GM19467 (cell line): ENCODE data around the gene KCNQ2.

Experiments
- ATAC-seq: cut with Tn5 transposase; IDR thresholded peaks from one replicate; pipeline ENCODE4 v1.9.1; 2021; ENCODE audit warnings: mild to moderate bottlenecking, moderate library complexity; ENCODE audit not compliant: unreplicated experiment

Gene KCNQ2

DNA sequence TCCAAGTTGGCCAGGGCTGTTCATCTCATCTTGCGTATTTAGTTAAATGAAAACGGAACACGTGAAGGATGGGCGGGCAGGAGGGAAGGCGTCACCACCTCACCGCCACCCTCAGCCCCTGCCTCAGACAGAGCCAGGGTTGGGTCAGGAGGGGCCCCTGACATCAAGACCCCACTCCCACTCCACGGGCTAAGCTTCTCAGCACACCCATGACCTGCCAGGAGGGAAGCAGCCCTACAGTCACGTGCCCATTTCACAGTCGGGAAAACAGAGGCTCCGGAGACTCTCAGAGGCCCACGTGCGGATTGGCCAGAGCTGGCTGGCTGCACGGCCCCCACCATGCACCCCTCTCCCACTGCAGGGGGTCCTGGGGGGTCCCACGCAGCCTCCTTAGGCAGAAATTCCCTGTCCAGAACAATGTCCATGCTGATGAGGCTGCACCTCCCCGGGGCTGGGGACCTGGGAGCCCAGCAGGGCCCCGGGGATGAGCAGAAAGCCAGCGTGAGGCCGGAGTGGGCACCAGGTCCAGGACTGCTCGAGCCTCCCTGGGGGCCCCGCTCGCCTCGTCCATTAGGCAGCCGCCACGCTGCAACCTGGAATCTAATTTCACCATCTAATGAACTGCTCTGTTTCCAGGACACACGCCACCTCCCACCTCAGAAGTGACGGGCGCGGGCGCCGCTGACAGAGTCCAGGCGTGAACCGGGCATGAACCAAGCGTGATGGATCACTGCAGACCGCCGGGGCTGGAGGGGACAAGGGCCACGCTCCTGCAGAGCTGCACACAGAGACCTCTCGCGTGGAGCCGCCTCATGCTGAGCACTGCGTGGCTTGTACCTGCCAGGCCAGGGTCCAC lies 15.8 kb downstream of the KCNQ2 start:
- no peak for ATAC-seq

DNA sequence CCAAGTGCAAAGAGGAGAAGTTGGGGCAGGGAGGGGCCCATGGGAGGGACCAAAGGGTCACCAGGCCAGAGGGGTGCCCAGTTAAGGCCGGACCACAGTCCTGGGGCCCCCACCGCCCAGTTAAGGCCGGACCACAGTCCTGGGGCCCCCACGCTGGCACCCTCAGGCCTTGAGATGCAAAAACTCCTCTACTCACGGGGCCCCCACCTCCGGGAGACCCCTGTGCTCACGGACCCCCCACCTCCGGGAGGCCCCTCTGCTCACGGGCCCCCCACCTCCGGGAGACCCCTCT lies 16.9 kb downstream of the KCNQ2 start:
- ATAC-seq = no peak

DNA sequence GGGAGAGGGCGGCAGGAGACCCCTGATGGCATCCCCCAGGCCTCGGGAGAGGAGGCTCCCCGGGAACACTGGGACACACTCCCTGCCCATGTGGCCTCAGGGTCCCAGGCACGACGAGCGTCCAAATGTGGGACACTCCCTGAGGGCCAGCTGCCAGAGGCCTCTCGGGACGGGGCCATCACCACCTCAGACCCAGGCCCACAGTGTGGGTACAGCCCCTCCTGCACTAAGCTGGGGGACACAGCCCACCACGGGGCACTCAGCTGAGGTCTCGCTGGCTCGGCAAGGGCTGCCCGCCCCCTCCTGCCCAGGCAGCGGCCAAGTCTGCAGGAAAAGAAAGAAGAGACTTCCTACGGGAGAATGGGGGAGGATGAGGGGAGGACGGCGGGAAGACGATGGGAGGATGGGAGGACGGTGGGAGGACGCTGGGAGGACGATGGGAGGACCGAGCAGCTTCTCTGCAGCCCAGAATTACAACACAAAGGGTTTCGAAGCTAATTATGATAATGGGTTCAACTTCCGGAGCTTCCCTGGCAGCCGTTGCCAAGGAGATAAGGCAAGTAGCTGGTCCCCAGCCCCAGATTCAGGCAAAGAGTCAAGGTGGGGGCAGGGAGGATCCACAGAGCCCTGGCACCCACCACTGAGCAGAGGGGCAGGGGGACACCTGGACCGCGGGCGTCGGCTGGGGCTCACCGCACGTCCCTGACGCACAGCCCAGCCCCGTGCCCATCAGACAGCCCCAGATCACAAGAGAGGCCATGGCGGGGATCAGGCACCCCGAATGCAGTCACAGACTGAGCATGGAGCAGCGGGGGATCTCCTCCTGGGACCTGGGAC lies 17.5 kb downstream of the KCNQ2 start:
- ATAC-seq = no peak

DNA sequence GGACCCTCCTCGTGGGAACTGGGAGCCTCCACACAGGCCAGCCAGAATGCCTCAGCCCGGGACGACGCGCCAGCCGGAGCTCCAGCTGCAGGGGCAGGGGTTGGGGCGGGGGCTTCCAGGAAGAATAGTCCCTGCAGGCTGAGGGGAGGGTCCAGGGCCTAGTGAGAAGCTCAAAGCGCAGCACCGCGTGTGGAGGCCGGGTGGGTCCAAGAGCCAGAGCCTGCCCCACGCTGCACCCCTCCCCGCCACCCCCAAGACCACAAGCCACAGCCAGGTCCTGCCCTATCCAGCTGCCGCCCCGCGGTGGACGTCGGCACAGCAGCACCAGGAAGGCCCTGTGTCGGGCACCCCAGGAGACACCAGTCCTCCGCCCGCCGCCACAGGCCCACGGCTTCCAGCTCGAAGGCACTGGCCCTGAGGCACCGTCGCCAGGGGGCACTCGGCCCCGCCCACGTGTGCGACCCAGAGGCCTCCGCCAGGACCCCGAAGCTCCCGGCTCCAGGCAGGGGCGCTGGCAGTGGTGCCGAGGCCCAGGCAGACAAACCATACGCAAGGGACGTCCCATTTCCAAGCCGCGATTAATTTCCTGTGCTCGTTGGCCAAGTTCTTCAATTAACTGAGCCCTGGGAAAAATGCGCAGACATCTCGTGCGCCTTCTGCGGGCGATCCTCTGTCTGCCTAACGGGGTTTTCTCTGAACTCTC lies 19.5 kb downstream of the KCNQ2 start:
- ATAC-seq = no peak

DNA sequence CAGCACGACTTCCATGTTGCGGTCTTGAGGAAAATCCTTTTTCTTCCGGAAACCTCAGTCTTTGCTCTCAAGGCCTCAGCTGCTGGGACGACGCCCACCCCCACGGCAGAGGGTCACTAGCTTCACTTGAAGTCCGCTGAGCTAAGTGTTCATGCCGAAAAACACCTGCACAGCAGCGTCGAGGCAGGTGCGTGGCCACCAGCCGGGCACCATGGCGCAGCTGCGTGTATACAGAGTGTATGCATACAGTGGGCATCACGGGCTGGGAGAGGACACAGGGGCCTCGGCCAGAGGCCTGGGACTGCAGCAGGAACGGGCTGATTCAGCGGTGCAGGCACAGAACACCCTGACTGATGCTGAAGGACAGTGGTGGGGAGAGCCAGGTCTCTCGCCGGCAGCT lies 20.1 kb downstream of the KCNQ2 start:
- no peak for ATAC-seq

DNA sequence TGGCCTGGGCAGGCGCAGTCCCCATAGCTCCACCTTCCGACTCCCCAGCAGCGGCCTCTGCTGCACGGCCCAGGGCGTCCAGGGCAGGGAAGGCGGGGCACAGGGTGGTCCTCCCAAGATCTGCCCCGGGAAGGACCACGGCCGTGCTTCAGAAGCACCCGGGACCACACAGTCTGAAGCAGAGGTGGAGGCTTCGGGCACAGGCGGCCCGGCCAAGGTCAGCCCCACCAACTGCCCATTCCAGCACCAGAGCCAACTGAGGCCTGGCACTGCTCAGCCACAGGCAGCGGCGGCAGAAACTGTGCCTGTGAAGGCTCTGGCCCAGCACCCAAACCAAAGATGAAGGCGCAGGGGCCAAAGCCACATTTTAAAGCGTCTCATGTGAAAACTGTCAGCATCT lies 20.6 kb downstream of the KCNQ2 start:
- no peak for ATAC-seq

DNA sequence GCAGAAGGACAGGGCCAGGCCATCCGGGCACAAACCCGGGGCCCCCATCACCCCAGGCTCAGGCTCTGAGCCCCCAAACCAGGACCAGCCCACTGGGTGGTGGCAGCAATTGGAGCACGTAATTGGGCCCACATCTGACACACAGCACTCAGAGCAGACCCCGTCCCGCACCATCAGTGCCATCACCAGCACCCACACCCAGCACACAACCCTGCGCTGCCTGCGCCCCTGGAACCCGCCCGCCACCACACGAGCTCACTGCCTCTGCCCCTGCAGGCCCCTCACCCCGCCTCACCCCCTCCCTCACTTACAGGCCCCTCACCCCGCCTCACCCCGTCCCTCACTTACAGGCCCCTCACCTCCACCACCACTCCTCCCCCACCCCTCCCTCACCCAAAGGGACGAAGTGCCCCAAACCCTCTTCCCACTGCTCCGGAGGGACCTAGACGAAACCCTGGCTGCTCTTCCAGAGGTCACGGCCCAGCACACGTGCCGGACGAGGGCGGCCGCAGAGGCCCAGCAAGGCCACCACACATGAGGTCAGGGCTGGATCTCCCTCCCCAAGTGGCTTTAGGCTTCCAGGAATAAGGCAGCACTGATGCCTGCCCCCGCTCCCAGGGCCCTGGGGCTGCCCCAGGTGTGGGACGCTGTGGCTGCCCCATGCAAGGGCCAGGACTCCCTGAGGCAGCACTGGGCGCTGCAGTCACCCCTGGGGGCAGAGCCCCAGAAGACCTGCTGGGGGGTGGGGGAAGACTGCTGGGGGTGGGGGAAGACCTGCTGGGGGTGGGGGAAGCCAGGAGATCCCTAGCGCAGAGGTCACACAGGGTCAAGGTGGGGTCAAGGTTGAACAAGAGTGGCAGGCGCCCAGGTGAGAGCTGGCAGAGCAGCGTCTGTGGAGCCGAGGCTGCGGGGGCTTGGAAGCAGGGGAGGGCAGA lies 22.4 kb downstream of the KCNQ2 start:
- no peak for ATAC-seq

DNA sequence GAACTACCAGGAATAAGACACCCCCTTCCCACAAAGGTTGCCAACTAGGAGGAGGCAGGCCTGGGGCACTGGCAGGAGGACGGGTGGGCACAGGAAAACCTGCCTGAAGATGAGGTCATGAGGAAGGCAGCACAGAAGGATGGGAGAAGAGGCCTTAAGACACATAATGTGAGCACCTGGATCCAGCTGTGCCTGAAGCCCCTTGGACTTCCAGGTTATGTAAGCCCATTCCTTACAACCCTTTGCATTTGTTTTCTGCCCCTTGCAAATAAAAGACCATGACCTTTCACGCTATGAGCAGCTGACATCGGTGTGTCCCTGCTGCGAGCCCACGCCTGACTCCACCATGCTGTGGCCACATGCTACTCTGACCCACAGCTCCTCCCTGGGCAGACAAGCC lies 23.4 kb downstream of the KCNQ2 start:
- no peak for ATAC-seq

DNA sequence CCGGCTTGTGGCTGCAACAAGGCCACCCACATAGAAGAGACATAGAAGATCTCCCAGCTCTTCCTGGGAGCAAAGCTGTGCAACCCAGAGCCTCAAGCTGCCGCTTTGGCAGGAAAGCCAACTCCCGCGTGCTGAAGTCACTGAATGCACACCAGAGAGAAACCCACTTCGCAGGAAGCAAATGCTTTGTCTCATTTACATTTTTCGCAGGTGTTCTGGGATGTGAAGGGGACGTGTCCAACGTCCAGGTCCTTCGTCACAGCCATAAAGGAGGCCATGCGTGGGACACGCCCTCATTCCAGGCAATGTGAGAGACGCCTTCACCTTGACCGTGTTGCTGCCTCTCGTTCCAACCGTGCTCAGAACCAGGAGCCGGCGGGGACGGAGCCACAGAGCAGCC lies 24.4 kb downstream of the KCNQ2 start:
- ATAC-seq = no peak

DNA sequence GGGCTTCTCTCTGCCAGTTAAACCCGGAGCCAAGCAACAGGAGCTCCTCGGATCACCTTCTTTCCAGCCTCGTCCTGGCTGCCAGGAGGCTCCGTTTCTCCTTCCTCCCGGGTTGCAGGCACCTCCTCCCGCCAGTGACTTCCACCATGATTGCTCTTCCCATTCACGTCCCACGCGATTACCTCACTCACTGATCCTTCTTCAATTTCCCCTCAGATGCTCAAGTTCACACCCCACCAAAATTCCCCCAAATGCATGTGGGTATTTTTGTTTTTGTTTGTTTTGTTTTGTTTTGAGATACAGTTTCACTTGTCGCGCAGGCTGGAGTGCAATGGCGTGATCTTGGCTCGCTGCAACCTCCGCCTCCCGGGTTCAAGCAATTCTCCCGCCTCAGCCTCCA lies 25.1 kb downstream of the KCNQ2 start:
- ATAC-seq = no peak

DNA sequence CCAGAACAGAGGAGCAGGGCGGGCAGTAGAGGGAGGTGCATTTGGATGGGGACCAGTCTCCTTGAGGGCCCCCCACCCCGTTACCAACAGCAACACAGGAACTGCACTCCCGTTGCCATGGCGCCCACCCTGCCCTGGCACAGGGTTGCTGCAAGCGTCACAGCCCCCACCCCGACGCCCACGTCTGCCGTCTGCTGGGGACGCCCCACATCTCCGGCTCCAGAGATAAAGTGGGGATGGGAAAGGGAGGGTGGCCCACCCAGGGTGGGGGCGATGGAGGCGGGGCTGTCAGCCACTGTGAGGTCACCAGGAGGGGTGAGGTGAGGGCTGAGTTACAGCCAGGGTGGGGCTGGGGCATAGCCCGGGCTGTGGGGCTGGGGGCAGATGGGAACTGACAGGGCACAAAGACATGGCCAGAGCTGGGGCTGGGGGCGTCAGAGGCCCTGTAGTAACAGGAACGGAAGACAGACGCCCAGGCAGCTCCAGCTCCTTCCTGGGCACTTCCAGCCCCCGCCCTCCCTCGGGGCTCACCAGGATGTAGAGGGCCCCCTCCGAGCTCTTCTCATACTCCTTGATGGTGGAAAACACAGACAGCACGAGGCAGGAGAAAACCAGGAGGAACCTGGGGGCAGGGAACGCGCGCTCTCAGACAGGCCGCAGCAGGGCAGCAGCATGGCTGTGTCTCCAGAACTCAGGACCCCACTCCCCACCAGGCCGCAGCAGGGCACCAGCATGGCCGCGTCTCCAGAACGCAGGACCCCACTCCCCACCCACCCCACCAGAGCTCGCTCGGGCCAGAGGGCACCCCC lies 26.0 kb downstream of the KCNQ2 start:
- no peak for ATAC-seq

DNA sequence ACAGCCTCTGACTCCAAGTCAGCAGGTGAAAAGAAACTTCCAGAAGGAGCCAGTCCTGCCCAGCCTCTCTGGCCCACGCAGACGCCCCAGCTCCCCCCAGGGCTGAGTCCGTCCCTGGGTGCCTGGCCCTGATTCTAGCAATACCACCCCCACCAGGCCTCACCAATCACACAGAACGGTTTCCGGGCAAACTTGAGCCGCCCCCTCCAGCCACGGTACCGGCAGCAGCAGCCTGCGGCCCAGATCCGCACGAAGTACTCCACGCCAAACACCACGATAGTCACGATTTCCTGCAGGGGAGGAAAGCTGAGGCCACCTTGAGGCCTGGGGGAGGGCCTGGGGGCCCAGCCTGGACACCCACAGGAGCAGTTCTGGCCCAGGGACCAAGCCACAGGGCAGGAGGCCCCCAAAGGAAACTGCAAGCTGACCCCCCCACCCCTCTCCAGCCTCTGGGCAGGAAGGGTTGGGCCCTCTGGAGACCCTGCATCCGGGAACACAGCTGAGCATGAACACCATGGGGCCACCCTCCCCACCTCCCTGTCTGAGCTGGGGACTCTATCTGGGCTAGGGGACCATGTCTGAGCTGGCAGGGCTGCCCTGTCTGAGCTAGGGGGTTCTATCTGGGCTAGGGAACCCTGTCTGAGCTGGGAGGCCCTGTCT lies 27.2 kb downstream of the KCNQ2 start:
- no peak for ATAC-seq

DNA sequence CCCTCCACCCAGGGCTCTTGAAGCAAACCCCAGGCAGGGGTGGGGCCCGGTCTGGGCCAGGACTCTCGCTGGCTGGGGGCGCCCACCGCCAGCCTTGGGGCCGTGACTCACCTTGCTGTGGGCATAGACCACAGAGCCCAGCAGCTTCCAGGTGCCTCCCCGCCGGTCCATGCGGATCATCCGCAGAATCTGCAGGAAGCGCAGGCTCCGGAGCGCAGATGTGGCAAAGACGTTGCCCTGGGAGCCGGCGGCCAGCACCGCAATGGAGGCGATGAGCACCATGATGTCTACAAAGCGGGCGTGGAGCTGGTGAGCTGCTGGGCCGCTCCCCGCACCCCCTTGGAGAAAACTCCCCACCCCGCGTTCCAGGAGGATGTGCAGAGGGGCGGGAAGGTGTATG lies 27.9 kb downstream of the KCNQ2 start:
- no peak for ATAC-seq

DNA sequence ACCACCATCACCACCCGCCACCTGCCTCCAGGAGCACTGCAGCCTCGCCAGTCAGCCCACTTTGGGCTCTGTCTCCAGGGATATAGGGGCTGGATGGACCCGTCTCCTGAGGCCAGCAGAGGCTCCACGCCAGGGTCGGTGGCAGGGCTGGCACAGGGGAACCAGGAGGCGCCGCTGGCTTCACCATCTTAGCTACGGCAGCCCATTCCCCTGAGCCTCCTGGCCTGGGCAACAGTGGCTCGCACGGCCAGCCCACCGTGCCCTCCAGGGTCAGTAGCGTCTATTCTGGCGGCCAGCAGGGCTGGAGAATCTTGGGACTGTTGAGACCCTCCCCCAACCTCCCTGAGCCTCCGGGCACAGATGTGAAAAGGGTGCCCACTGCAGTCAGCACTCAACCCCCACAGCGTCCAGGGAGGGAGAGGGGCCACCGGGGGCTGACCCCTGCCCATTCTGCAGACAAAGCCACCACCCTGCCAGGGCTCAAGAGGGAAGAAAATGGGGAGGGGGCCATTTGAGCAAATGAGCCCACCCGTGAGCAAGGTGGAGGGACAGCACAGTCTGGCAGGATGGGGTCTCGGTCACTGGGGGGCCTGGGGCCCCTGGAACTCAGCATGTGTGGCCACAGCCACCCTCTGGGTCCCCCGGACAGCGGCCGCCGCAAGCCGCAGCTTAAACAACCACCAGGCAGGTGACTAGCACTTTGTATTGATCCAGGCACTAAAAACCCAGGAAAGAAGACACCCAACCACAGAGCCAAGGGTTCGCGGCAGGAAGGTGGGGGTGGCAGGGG lies 28.7 kb downstream of the KCNQ2 start:
- ATAC-seq = no peak

DNA sequence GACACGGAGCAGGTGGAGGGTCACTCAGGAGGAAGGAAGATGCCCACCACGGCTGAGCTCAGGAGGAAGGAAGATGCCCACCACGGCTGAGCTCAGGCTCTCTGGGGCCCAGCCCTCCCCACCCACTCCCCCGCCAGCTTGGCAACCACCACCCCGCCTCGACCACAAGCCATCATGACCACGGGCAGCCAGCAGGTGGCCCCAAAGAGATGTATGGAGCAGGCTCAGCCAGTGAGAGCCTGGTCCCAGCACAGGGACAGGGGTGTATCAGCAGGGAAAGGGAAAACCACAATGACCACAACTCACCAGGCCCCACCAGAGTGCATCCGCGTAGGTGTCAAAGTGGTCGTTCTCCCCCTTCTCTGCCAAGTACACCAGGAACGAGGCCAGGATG lies 30.4 kb downstream of the KCNQ2 start:
- no peak for ATAC-seq

DNA sequence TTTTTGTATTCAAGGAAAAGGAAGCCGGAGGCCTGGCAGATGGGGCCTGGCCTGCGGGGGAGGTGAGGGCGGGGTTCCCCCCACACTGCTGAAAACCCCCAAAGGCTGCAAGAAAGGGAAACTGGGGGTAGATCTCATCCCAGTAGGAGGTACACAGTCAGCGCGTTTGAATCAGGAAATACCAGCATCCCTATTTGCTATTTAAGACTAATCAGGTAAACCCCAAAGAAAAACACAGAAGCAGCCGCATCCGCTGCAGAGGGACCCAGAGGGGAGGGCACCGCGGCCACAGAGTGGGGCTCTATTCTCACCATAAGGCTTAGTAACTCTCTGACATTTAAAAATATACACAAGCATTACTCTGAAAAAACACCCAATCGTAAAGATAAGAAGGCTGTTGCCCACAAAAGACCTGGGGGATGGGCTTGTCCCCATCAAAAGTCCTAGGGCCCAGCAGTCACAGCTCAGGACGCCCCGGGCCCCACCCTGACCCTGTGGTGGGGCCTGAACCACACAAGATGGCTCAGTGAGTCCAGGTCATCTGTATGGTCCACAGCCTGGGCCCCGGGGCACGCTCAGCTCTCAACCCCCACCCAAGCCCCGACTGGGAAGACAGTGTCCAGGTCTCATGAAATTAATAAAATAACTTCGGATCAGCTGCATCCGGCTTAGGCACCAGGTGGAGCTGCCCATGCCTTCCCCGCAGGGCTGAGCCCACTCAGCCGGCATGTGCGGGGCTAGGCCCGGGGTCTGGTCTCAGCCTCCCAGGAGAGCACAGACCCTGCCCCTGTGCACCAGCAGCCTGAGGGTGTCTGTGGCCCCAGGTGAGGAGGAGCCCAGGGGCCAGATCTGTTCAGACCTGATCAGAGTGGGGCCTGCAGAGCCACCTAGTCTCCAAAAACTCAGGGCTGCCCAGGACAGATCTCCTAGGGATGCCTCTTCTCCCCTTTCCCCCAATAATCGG lies 31.0 kb downstream of the KCNQ2 start:
- no peak for ATAC-seq

DNA sequence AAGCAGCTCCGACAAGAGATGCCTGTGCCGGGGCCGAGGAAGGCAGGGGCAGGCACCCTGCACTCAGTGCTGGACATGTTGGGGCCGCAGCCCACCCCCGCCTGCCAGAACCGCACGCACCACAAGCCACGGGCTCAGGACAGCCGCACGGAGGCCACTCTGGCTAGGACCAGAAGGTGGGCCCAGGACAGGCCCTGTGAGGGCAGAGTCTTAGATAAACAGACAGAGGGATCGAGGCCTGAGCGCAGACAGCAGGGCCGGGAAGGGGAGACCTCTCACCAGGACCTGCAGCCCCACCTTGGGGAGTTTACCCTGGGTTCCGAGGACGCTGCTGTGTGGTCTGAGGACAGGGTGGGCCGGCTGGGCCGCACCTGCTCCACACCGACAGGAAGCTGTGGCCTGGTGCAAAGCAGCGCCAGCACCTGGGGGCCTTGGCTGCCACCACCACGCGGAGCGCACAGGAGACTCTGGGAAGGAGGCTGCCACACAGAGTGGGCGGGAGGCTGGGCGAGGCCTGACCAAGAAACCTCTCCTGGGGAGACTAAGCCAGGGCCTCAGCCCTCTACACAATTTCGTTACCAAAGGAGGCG lies 32.0 kb downstream of the KCNQ2 start:
- no peak for ATAC-seq
